Inflammatory macrophage treated with lipopolysaccharide for 1 hour (primary cell): ENCODE measurements around the gene NOS3.

Experiments
- DNase-seq, 2 donors: peaks; one replicate each; pipeline ENCODE4 v3.0.0-alpha.2; 2020 to 2022

The NOS3 gene

DNA sequence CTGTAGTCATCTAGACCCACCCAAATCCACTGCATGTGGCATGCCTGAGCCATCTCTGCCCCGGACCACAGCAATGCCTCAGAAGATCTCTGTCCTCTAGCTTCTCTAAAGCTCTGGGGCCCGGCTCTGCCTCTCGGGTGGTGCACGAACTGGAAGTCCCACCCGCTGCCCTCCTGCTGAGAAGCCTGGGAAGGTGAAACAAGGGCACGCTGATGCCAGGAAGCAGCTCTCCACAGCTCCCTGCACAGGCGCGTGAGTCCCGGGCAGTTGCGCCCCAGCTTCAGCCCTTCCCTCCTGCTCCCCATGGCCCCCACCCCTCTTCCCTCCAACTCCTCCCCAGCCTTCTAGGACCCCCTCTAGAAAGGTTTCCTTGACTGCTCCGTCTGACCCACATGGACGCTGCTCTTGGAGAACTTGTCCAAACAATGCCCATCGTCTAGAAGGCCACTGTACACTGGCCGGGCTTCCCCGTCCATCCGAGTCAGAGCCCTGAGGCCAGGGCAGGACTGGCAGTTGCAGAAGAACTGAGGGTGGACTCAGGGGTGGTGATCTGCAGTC is 25.5 kb upstream of the NOS3 start:
- no peak for DNase-seq

DNA sequence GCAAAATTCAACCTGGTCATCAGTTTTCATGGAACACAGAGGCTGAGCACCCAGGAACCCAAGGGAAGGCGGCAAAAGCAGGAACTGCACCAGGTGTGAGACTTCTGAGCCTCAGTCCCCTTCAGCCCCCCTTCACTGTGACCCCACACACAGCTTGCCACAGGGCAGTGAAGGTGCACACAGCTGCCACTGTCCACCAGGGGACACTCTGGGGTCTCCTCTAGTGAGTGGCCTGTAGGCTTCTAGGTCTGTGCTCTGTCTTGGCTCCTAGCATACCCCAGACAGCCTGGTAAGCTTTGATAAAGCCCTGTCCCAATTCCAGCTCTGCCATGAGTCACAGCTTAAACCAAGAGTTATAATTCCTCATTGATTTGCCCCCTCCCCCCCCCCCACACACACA is 24.8 kb upstream of the NOS3 start:
- no peak for DNase-seq

DNA sequence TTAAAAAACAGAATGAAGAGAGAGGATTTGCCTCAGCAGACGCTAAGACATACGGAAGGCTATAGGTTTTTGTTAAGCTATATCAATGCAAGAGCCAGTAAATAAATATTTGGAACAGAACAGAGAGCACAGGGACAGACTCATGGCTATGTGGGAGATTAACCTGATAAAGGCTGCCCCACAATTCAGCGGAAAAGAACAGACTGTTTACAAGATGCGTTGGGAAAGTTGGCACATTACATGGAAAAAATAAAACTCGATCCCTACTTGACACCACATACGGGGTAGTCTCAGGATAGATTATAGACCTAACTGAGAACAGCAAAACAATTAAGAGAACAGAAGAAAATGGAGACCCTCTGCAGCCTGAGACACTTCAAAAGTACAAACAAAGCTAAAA is 23.5 kb upstream of the NOS3 start:
- no peak for DNase-seq

DNA sequence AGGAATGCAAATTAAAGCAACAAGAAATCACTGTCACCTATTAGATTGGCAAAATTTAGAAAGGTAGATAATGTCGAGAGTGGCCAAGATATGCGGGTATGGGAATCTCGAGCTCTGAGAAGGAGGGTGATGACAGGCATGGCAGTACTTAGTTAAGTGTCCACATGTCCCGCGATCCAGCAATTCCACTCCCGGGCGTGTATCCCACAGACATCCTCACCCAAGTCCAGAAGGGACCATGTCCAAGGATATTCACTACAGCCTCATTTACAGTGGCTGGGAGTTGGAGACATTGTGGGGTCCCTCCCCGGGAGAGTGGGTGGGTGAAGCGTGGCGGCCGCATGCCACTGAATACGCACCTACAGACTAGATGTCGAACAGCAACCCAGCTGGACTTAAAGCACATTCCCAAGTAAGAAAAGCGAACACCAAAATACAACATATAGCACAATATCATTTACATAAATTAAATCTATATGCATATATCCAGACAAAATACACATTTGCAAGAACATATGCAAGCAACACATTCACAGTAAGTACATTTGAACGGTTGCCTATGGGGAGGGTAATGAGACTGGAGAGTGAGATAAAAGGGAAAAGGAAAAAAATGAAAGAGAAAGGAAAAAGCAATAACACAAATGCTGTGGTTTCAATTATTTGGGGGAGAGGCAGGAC is 22.6 kb upstream of the NOS3 start:
- DNase-seq = no peak

DNA sequence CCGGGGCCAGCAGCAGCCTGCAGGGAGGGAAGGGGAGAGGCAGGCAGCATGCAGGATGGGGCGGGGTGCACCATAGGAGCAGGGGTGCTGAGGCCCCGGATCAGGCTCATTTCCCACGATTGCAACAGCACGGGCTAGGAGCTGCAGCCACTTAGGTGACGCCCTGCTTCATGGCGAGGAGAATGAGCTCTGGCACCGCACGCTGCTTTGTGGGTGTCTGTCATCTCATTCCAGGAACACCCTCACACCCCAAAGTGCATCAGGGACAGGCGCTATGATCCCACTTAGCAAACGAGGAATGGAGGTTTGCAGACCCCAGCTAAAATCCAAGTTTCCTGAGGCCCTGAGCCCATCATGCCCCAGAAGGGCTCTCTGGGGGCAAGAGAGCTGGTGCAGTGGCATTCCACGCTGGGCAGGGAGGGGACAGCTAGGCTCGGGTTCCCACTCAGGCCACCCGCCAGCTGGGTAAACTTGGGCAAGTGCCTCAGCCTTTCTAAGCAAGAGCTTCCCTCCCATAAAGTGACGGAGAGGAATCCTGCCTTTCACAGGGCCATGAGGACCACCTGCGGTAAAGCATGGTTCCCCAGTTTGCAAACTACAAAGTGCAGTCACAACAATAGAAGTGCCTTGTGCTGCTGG is 22.0 kb upstream of the NOS3 start:
- no peak for DNase-seq

DNA sequence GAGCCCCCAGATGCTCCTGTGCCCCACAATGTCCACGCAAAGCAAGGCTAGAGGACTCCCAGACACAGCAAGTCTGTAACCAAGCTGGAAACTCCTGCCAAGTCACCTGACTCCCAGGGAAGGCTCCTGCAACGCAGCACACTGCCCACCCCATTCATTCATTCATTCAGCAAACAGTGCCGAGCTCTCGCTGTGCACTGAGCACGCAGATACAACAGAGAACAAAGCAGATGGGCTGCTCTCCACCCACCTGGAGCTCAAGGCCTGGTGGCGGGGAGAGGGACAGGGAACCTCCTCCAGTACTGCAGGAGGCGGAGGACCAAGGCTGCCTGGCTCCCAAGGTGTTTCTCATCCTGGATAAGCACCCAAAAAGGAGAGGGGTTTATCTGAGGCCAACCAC is 21.3 kb upstream of the NOS3 start:
- DNase-seq = no peak

DNA sequence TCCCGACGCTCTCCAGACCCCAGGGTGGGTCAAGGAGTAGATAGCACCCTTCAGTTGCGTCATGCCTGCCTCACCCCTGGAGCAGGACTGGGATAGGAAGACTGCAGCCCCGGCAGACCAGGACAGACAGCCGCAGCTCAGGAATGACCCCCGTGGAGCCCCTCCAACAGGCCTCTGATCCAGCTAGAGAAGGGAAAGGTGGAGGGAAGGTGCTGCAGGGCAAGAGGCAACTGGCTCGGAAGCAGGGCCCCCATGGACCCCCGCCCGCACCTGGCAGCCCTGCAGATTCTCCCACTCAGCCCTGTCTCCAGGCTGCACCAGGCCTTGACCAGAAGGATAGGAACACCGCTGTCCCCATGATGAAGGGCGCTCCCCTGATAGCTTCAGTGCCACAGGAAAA is 20.4 kb upstream of the NOS3 start:
- no peak for DNase-seq

DNA sequence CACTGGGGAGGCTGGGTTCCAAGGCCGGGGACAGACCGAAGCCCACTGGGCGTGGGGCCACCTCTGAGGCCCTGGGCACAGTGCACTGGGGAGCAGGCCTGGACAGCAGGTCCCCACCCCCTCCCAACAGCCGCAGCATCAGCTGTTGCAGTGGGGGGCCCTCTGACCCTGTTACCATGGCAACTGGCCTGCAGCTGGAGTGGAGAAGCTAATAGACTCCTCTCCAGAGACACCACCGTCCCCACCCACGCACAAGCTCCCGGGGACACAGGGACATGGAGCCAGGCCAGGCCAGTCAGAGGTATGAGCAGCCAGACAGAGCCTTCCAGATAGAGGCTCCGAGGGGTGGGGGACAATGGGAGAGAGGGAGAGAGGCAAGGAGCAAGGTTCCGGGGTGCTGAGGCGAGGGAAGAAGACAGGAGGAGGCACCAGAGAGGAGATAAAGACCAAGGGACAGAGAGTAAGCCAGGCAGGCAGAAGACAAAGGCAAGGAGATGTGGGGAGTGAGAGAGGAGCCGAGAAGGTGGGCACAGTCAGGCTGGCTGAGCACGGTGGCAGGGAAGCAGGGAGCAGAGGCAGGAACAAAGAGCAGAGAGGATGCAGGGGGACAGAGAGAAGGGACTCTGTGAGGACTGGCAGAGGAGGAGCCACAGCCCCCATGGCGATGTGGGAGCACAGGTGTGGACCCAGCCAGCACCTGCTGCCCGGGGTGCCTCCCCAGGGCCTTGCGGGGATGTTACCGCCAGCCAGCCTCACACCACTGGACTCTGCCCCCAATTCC is 19.4 kb upstream of the NOS3 start:
- DNase-seq = no peak

DNA sequence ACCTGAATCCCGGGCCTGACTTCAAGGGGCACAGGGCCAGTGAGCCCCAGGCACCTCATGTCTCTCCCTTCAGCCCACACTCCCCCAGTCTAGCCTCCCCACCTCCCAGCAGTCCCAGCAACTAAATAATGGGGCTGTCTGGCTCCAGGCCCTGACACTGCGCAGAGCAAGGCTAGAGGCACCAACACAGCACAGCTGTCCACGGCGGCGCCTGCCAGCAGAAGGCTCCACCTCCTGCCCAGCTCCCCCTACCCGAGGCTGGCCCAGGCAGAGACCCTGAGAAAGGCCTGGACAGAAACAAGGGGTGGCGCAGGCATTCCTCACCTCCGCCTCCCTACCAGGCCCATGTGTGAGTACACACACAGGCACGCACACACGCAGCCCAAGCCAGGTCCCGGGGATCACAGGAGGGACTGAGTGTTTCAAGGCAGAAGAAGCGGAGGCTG is 18.8 kb upstream of the NOS3 start:
- no peak for DNase-seq

DNA sequence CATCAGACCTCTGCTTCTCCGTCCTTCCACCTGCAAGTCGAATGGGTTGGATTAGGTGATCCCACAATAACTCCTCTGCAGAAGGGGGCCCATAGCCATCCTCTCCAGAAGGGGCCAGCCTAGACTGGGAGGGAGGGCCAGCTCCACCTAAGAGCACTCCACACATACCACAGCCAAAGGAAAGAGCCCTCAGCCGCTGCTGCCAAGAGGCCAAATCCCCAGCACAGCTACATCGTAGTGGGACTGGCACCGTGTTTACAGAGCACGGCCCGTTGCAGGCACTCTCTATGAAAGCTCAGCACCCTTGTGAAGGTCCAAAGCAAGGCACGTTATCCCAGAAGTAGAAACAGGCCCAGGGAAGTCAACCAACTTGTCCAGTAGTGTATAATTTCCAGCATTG is 18.1 kb upstream of the NOS3 start:
- DNase-seq = no peak

DNA sequence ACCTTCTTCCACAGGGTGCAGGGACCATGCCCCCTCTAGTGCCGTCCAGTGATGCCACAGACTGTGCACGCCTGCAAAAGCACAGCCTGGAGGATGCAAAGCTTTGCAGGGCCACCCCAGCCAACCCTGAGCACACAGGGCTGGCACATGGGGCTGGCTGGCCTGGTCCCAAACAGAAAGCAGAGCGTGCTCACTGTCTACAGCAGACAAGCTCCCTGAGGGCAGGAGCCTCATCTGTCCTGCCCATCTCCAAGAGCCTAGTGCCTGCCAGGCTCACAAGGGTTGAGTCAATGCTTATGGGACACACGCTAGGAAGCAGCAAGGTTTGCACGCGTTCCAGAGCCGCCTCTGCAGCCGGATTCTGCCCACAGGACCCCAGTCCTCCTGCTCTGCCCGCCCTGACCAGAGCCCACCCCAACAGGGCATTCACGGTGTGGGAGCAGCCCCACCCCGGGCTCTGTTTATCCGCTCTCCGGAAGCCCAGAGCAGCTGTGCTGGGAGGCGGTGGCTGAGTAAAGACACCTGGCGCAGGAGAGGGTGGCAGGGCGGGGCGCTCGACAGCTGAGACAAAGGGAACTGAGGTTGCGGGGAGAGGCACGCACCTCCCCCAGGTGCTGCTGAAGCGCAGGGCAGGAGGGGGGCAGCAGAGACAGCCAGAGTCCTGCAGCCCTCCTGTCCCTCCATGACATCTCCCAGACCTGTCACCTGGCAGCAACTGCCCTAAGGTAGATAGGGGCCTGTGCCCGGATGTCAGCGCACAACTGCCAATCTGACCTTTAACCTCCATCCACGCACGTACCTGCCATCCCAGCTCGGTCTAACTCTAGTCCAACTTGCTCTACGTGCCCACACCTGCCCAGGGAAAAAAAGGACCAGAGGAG is 17.0 kb upstream of the NOS3 start:
- DNase-seq = no peak

DNA sequence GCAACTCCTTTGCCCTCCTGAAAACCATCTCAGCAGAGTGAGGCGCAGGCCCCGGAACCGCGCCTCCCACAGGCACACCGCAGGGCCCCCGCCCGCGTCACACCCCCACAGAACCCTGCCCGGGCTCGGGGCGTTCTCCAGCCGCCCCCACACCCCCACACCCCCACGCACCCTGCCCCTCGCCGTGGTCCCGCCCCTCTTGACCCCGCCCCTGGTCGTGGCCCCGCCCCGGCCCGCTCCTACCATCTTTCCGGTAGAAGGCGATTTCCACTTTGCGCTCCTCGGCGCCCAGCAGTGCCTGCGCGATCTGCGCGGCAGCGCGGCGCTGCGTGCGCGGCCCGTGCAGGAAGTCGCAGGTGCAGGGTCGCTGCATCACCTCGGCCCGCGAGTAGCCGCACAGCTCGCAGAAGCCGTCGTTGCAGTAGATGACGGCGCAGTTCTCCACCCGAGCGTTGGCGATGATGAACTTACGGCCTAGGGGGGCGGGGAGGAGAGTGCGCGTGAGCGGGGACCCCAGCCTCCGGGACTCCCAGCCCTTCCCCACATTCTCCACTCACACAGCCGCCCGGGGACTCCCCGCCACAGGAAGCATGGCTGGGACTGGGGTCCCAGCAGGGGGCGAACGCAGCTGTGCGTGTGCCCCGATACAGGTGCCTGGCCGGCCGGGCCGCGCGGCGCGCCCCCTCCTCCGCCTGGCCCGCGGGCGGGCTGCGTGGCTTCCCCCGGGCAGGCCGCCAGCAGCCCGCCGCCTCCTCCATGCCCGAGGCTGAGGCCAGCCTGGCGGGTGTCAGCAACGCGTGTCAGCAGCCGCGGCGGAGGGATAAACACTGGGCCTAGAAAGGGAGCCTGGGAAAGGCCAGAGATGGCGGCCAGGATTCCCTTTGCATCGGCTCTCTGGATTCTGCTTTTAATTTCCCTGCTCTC is 16.1 kb upstream of the NOS3 start:
- no peak for DNase-seq

DNA sequence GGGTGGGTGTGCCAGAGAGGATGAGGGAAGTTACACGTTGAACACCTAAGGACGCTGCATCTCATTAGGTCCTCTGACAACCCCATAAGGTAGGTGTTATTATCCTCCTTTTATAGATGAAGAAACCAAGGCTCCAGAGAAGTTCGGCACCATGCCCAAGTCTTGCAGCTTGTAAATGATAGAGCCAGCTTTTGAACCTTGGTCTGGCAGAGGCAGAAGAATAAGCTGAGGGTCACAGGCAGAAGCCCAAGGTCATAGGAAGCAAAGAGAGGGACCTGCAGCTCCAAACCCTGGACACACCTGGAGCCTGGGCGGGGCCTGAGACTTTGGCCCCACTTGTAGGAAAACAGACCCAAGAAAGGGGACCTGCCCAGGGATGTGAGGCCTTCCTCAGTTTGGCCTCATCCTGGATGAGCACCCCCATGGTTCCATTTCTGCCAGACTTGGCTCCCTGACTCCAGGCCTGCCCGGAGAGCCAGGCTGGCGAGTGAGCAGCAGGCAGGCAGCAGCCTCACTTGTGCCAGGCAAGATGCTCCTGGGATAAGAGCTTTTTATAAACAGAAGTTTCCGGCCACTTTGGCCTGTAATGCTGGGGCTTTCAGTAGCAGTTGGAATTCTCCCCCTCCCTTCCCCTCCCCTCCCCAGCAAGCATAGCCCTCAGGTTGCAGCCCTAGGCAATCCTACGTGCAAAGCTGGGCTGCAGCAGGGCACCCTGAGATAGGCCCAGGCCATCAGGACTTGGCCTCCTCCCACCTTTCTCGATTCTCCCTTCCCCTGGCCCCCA is 15.1 kb upstream of the NOS3 start:
- no peak for DNase-seq

DNA sequence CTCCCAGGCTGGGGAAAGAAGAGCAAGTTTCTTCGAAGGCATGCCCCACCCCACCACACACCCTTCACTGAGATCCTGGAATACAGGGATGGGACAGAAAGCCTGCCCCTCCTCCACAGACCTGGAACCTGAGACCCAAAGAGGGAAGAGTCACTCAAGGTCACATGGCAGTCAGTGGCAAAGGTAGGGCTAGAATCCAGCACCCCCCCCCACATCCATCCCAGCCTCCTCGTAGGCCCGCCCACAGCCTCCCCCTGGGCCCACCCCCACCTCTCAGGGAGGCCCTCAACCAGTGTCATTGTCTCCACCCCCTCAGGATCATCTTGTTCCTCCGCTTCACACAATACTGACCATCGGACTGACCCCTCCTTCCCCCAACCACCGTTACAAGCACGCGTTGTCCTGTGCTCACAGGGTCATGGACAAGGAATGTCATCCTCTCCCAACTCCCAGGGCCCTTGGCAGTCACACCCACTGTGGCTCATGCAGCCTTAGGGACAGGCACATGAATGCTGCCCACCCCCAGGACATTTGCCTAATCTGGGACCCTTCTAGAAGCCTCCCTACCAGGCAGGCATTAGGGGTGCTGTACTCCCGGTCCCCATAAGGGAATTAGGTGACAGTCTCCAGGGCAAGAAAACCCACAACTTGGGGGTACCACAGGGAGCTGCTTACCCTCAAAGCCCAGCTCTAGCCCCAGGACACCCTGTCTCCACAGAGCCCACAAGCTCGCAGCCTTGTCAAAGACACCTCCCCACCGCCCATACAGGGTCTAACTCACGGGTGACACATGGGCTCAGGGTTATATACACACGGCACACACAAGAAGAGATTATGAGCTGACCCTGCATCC is 14.1 kb upstream of the NOS3 start:
- no peak for DNase-seq

DNA sequence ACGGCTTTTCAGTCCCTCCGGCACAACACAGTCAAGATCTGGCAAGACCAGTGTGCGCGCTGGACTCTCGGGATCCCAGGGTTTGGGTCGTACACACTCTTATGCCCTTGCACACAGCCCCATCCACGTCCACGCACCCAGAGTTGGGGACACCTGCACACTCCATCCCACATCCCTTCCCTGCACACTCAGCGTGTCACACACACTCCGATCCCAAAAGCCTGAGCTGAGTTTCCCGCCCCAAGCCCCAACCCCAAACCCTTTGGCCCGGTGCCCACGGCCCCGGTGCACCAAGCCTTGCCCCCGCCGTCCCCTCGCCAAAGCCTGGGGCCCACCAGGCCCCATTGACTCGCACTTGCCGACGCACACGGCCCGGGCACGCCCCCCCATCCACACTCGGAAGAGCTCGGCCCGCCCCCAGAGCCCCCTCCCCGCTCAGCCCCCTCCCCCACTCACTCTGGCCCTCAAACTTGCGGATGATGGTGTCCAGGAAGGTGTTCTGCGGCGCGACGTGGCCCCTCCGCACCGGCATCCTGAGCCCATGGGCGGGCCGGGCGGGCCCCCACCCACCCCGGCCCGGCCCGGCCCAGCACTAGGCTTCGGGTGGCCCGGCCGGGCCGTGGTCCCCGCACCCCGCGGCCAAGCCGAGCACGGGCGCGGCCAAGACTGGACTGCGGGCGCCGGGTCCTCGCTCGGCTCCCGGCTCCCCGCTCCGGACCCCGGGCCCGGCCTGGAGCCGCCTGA is 13.3 kb upstream of the NOS3 start:
- no peak for DNase-seq

DNA sequence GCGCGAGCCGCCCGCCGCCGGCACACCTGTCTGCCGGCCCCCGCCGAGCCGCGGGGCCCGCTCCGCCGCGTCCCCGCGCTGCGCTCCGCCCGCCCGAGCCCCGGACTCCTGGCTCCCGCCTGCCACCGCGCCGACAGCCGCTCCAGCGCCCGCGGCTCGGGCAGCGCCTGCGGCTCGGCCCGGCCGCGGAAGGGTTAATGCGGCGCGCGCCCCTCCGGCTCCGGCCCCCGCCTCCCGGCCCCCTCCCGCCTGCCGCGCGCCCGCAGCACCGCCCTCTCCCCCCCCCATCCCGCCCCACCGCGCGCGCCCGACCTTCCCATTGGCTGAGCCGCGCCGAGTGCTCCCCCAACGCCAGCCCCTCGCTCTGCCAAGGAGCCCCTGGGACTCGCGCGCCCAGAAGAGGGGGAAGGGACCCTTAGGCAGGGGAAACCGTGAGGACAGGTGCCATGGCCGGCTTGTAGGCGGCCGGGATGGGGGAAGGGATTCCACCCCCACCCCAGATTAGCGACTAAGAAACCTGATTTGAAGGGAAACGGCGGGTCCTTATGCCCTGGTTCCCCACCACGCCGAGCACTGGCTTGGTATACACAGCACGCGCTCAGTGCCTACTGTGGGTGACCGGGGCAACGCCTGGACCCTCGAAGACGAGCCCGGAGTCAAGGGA is 12.6 kb upstream of the NOS3 start, which contains the start of gene KCNH2:
Gene KCNH2 (minus strand): TSS at position 196 of the 664 bp plus-strand sequence. CDS start 408 bp downstream, outside the sequence.
- DNase-seq = no peak

DNA sequence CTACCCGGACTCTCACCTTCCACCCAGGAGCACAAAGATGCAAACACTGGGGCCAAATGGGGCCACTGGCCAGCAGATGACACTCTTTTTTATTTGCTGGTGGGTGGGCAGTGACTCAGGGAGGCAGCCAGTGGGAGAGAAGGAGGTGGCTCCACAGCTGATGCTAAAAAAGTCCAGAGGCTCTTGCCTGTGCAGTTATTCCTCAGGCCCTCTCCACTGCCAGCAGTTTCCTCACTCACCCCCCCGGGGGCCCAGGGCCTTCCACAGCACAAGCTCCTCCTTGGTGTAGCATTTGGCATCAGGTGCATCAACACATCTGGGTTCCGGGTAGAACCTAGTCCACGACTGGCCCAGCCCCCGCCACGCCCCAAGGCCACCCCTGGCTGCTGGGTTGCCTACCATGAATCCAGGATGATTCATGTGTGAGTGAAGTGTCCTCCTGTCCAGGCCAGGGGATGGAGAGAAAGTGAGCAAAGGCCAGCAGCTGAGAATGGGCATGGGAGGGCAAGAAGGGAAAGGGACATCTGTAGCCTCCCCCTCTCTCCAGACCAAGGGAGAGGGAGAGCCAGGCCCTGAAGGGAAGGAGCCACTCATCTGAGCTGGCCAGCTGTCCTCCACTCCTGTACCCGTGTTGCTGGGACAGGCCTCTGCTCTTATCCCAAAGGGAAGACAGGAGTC is 11.0 kb upstream of the NOS3 start:
- DNase-seq = peak in 1 of 2 donors; percentile 25

DNA sequence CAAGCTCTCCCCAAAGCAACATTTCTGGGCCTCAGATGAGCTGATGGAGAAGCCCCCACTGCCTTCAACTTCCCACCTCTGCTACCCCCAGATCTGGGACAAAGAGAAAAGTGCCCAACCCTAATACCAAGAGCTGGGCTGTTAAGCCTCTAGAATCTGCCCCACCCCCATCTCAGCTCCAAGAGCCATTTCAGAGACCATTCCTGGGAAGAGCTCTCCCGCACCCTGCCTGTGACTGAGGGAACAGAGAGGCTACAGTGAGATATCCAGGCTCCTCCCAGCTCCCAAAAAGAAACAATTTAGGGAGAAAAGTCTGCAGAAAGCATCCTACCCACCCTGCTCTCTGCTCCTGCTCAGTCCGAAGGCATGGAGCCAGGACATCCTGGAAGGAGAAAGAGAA is 10.2 kb upstream of the NOS3 start:
- no peak for DNase-seq
